Thyroid gland (tissue), 4 donors: ENCODE measurements around the gene KCNF1. TPM values are rescaled to one million over a fixed set of nuclear protein-coding genes. Genes with fewer than 3 reads are reported as not detected.

Experiments
- DNase-seq, 2 donors: peaks; one replicate each; pipeline ENCODE4 v3.0.0-alpha.2; 2019
- H3K27ac ChIP-seq, 3 donors: fragments of 200-600 bp; sonication (generic); 1 replicate in 2 of 3; 2 replicates in 1 of 3; pipeline ENCODE4 v1.5.1; 2016 to 2019; ENCODE audit warnings: mild to moderate bottlenecking in 1 of 3, moderate library complexity in 1 of 3
- H3K27me3 ChIP-seq: fragments of 200-600 bp; sonication (generic); one replicate; pipeline ENCODE4 v1.5.1; 2019
- H3K36me3 ChIP-seq, 2 donors: fragments of 200-600 bp; sonication (generic); one replicate each; pipeline ENCODE4 v1.5.1; 2016 to 2019
- H3K4me1 ChIP-seq, 2 donors: fragments of 200-600 bp; sonication (generic); one replicate each; pipeline ENCODE4 v1.5.1; 2017 to 2019
- H3K4me3 ChIP-seq, 3 donors: fragments of 200-600 bp; sonication (generic); replicated peaks in 1 of 3; 1 replicate in 2 of 3; 2 replicates in 1 of 3; pipeline ENCODE4 v1.5.1; 2016; ENCODE audit warnings: mild to moderate bottlenecking in 1 of 3
- H3K9me3 ChIP-seq: fragments of 200-600 bp; sonication (generic); one replicate; pipeline ENCODE4 v1.5.1; 2017
- CTCF ChIP-seq, 6 experiments: fragments of 200-600 bp in 3 of 6; fragments of 450-650 bp in 3 of 6; sonication (generic) in 3 of 6; IDR thresholded peaks; one replicate each; pipeline ENCODE4 v1.5.1; 2016 to 2019; ENCODE audit warnings: antibody characterized with exemption in 6 of 6, mild to moderate bottlenecking in 2 of 6, inconsistent platforms in 1 of 6, moderate library complexity in 1 of 6
- POLR2A ChIP-seq, 2 donors: fragments of 450-650 bp; IDR thresholded peaks; one replicate each; pipeline ENCODE4 v1.6.1; 2017; ENCODE audit warnings: antibody characterized with exemption in 2 of 2, mild to moderate bottlenecking in 2 of 2, moderate library complexity in 1 of 2
- WGBS, 2 donors: methylation state at CpG; one replicate each; pipeline ENCODE4 v1.1.5; 2017; 5-methylcytosine and 5-hydroxymethylcytosine counted together
- intact Hi-C: fragments of 100-400 bp; cut with DNase I; formaldehyde crosslinking; loops from one replicate; pipeline ENCODE4 v1.15.1; 2023
- total RNA-seq, 4 donors: library from RNA; depleted of rRNA; stranded (reverse); fragments of >200 nt; gene quantifications; one replicate each; pipeline ENCODE4 v1.2.3, GENCODE V29; 2016

The KCNF1 gene
- total RNA-seq, 4 donors from 2014 or later: not detected

GRCh38 chr2:10890706-10891270, 20.9 kb upstream of the KCNF1 start:
- WGBS, 2 donors: 69 to 80% methylated on average over 8 of the region's 8 CpGs

GRCh38 chr2:10891390-10891789, 20.3 kb upstream of the KCNF1 start:
- DNase-seq: no peak
- Histone ChIP-seq H3K4me3 (no peak overlapping the region), H3K27me3 (no peaks in the 10 kb centered on the region), H3K9me3 (no peaks in the 10 kb centered on the region), H3K36me3 (no peaks in the 10 kb centered on the region), H3K4me1 (no peaks in the 10 kb centered on the region), H3K27ac (no peak overlapping the region)
- WGBS, 2 donors: 94 to 96% methylated on average over 5 of the region's 6 CpGs
- TF ChIP-seq CTCF (IDR thresholded peaks at IDR 0.05): no peak
- TF ChIP-seq POLR2A (IDR thresholded peaks at IDR 0.05): no peak
- intact Hi-C loops: no loop called here

More at GRCh38 chr2:10890706-10891270, 20.9 kb upstream of the KCNF1 start:
- Histone ChIP-seq H3K27me3 (no peaks in the 10 kb centered on the region), H3K27ac (no peak overlapping the region), H3K4me1 (no peaks in the 10 kb centered on the region), H3K36me3 (no peaks in the 10 kb centered on the region), H3K4me3 (no peak overlapping the region), H3K9me3 (no peaks in the 10 kb centered on the region)
- no peak for DNase-seq
- intact Hi-C loops: no loop called here
- TF ChIP-seq POLR2A (IDR thresholded peaks at IDR 0.05): no peak

GRCh38 chr2:10891848-10892247, 19.9 kb upstream of the KCNF1 start:
- H3K9me3 ChIP-seq: no peaks in the 10 kb centered on the region
- no peaks in the 10 kb centered on the region for H3K36me3 ChIP-seq
- no peaks in the 10 kb centered on the region for H3K27me3 ChIP-seq
- DNase-seq: no peak
- no peaks in the 10 kb centered on the region for H3K4me1 ChIP-seq
- TF ChIP-seq POLR2A (IDR thresholded peaks at IDR 0.05) (no peak), CTCF (IDR thresholded peaks at IDR 0.05) (no peak)
- H3K27ac ChIP-seq: no peak overlapping the region
- intact Hi-C loops: no loop called here
- 87 to 91% methylated on average over 5 of the region's 5 CpGs for WGBS, 2 donors
- H3K4me3 ChIP-seq: no peak overlapping the region

- TF ChIP-seq POLR2A (IDR thresholded peaks at IDR 0.05) (no peak), CTCF (IDR thresholded peaks at IDR 0.05) (no peak)
- intact Hi-C loops: no loop called here
- DNase-seq: no peak
These were observed 19.4 kb upstream of the KCNF1 start for GRCh38 chr2:10892316-10892715.

GRCh38 chr2:10892796-10893350, 18.9 kb upstream of the KCNF1 start:
- no peaks in the 10 kb centered on the region for H3K36me3 ChIP-seq
- no peak overlapping the region for H3K27ac ChIP-seq
- no peaks in the 10 kb centered on the region for H3K4me1 ChIP-seq
- no peaks in the 10 kb centered on the region for H3K9me3 ChIP-seq
- no peak for TF ChIP-seq CTCF (IDR thresholded peaks at IDR 0.05)
- TF ChIP-seq POLR2A (IDR thresholded peaks at IDR 0.05): no peak
- WGBS, 2 donors: 77 to 84% methylated on average over 4 to 5 of the region's 5 CpGs
- DNase-seq: no peak
- no peaks in the 10 kb centered on the region for H3K27me3 ChIP-seq
- intact Hi-C loops: no loop called here
- no peak overlapping the region for H3K4me3 ChIP-seq

More at GRCh38 chr2:10892316-10892715, 19.4 kb upstream of the KCNF1 start:
- Histone ChIP-seq H3K9me3 (no peaks in the 10 kb centered on the region), H3K4me3 (no peak overlapping the region), H3K36me3 (no peaks in the 10 kb centered on the region), H3K27me3 (no peaks in the 10 kb centered on the region), H3K4me1 (no peaks in the 10 kb centered on the region), H3K27ac (no peak overlapping the region)
